ENCODE results near the gene ONECUT1.

Gene ONECUT1

GRCh38 chr15:52780172-52780980, 9.8 kb downstream of the ONECUT1 start:
- peak overlapping the region; percentile 29; the same call in 1 of the 2 replicates for H3K4me3 ChIP-seq (ENCODE audit: low read length)
- TF ChIP-seq ZNF274 (IDR thresholded peaks at IDR 0.05; ENCODE audit: low read depth, low read length) = no peak

DNA sequence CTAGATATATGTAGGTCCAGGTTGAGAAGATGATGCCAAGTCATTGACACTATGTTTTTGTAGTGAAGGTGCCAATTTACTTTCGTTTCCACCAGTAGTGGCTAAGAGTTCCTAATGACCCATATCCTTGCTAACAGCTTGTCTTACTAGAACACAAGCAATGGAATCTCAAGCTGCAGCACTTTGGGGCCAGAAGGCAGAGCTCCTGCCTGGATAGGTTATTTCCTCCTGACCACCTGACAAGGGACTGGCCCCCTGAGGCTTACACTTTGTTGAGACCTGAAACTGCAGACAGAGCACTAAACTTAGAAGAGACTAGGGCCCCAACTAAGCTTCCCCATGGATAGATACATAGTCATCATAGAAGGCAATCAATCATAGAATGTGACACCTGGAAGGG, 11.7 kb downstream of the ONECUT1 start:
- TF ChIP-seq ZNF274 (IDR thresholded peaks at IDR 0.05; ENCODE audit: low read depth, low read length) = no peak
- H3K4me3 ChIP-seq (ENCODE audit: low read length) = no peak overlapping the region

DNA sequence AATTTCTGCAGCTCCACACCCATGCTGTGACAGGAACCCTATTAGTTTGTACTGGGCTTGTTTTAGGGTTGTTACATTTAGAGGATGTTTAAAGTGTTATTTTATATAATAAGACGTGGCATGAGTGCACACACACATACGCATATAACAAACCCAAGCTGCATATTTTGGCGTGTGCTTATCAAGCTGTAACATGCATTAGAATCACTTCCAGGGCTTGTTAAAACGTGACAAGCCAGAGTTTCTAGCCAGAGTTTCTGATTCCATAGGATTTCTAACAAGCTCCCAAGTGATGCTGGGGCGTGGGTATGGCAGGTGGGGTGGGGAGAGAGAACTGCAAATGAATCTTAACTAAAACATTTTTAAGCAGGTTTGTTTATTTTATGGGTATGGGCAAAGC, 17.4 kb downstream of the ONECUT1 start:
- H3K4me3 ChIP-seq (ENCODE audit: low read length) = no peak overlapping the region
- TF ChIP-seq ZNF274 (IDR thresholded peaks at IDR 0.05; ENCODE audit: low read depth, low read length) = no peak

- H3K4me3 ChIP-seq (ENCODE audit: low read length) = no peak overlapping the region
- TF ChIP-seq ZNF274 (IDR thresholded peaks at IDR 0.05; ENCODE audit: low read depth, low read length) = no peak
Observed at GRCh38 chr15:52765785-52766184, 24.4 kb downstream of the ONECUT1 start.

DNA sequence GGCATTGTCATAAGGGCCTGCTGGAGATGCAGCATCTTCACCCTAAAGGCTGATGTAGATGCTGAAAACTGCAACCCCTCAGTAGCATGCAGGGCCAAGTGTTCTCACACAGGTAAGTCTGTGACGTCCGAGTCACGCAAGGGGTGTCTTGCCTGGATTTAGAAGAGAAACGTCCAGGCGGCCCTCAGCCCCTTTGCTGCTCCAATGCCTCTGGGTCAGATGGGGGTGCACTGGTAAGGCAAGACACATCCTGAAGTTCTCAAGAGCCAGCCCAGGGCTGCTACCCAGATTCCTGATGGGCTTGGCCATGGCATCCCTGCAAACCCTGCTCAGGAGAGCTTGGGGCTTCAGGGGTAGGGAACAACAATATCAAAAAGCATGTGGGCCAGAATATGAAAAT, 25.4 kb downstream of the ONECUT1 start:
- no peak for TF ChIP-seq ZNF274 (IDR thresholded peaks at IDR 0.05; ENCODE audit: low read depth, low read length)
- no peak overlapping the region for H3K4me3 ChIP-seq (ENCODE audit: low read length)

DNA sequence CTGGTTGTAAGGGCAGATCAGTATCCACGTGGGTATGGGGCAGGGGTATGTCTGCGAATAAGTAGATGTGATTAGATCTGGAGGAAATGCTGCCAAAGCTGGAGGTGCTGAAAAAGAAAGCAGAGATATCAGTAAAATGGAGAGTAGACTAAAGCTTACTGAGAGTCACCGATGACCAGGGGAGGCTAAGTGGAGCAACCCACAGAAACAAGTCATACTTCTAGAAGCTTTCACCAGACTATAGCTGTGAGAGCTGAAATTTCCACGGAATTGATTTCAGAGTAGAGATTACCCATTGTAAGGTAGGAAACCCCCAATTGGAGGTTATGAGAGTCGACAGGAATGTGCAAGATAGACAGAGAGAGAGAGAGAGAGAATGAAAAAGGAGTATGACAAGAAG, 27.5 kb downstream of the ONECUT1 start:
- no peak for TF ChIP-seq ZNF274 (IDR thresholded peaks at IDR 0.05; ENCODE audit: low read depth, low read length)
- H3K4me3 ChIP-seq (ENCODE audit: low read length) = no peak overlapping the region

- no peak for TF ChIP-seq ZNF274 (IDR thresholded peaks at IDR 0.05; ENCODE audit: low read depth, low read length)
- no peak overlapping the region for H3K4me3 ChIP-seq (ENCODE audit: low read length)
Observed at GRCh38 chr15:52760562-52760961, 29.6 kb downstream of the ONECUT1 start.

- TF ChIP-seq ZNF274 (IDR thresholded peaks at IDR 0.05; ENCODE audit: low read depth, low read length) = no peak
- H3K4me3 ChIP-seq (ENCODE audit: low read length) = no peak overlapping the region
Observed at GRCh38 chr15:52759969-52760368, 30.2 kb downstream of the ONECUT1 start.

DNA sequence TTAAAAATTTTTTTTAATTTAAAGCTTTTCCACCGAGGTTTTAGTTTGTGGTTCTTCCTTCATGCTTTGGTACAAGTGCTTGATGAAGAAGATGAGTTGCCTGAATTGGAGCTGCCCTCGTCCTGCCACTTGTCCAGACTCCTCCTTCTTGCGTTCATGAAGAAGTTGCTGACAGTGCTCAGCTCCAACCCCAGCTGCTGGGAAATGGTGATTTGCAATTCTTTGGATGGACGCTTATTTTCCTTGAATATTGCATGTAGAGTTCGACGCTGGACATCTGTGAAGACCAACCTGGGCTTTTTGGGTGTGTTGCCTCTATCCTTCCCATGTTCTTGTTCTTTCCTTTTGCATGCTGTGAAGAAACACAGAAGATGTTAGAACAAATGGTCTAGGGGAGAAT, 32.6 kb downstream of the ONECUT1 start:
- no peak for TF ChIP-seq ZNF274 (IDR thresholded peaks at IDR 0.05; ENCODE audit: low read depth, low read length)
- H3K4me3 ChIP-seq (ENCODE audit: low read length) = no peak overlapping the region

- no peak overlapping the region for H3K4me3 ChIP-seq (ENCODE audit: low read length)
- TF ChIP-seq ZNF274 (IDR thresholded peaks at IDR 0.05; ENCODE audit: low read depth, low read length) = no peak
Observed at GRCh38 chr15:52751522-52751921, 38.6 kb downstream of the ONECUT1 start.

GRCh38 chr15:52749258-52749657, 40.9 kb downstream of the ONECUT1 start:
- no peak overlapping the region for H3K4me3 ChIP-seq (ENCODE audit: low read length)
- TF ChIP-seq ZNF274 (IDR thresholded peaks at IDR 0.05; ENCODE audit: low read depth, low read length) = no peak

DNA sequence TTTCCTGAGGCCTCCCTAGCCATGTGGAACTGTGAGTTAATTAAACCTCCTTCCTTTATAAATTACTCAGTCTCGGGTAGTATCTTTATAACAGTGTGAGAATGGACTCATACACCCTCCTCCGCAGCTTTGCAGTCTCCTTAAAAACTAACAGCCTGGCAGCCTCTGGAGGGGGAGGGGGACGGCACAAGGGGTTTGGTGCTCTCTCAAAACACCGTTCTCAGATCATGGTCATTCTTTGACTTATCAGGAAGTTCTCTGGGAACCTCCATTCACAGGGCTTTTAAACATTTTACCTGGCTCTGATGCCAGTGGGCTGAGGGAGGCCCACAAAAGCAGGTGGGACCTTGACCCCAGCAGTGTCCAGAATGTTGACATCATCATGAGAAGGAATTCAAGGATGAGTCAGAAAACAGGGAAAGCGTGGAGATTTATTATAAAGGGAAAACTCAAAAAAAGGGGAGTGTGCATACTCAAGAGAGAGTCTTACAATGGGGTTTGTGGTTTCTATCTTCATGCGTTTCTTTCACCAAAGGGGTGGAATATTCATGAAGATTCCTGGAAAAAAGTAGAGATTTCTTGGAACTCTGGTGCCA, 43.9 kb downstream of the ONECUT1 start:
- no peak overlapping the region for H3K4me3 ChIP-seq (ENCODE audit: low read length)
- no peak for TF ChIP-seq ZNF274 (IDR thresholded peaks at IDR 0.05; ENCODE audit: low read depth, low read length)

GRCh38 chr15:52745326-52746161, 44.6 kb downstream of the ONECUT1 start:
- no peak overlapping the region for H3K4me3 ChIP-seq (ENCODE audit: low read length)
- no peak for TF ChIP-seq ZNF274 (IDR thresholded peaks at IDR 0.05; ENCODE audit: low read depth, low read length)

GRCh38 chr15:52738311-52738710, 51.8 kb downstream of the ONECUT1 start:
- H3K4me3 ChIP-seq (ENCODE audit: low read length) = no peak overlapping the region
- TF ChIP-seq ZNF274 (IDR thresholded peaks at IDR 0.05; ENCODE audit: low read depth, low read length) = no peak

DNA sequence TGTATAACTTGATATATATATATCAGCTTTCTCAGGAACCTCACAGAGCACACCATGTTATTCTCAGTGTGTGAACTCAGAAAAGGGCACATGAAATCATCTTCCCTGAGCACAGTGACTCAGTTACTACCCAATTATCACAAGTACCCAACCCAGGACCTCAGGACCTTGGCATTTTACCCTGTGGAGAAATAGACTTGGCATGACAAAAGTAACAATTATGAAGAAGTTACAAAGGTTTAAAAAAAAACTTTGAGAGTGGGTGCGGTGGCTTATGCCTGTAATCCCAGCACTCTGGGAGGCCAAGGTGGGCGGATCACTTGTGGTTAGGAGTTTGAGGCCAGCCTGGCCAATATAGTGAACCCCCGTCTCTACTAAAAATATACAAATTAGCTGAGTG, 52.4 kb downstream of the ONECUT1 start:
- no peak for TF ChIP-seq ZNF274 (IDR thresholded peaks at IDR 0.05; ENCODE audit: low read depth, low read length)
- H3K4me3 ChIP-seq (ENCODE audit: low read length) = no peak overlapping the region

All from GM08714 (cell line).